ENCODE measurements around the gene PMEL. TPM values are rescaled to one million over a fixed set of nuclear protein-coding genes. Genes with fewer than 3 reads are reported as not detected.

Gene PMEL
- total and polyA plus RNA-seq, 2 donors from 2014 or later = 1.7 to 3.5 TPM

GRCh38 chr12:55985341-55985740, 19.5 kb upstream of the PMEL start:
- Histone ChIP-seq H3K4me1 (ENCODE audit: control insufficient read depth in 2 of 3, insufficient read depth in 2 of 3, low read depth in 1 of 3, low read length in 3 of 3) (no peaks in the 10 kb centered on the region), H3K27me3 (ENCODE audit: control insufficient read depth, insufficient read depth, low read length) (no peaks in the 10 kb centered on the region), H3K36me3 (ENCODE audit: control insufficient read depth in 2 of 3, insufficient read depth in 3 of 3, low read length in 3 of 3) (peaks cover 0 to 28% (median 6%) of the 10 kb centered on the region in 3 donors), H3K27ac (ENCODE audit: low read depth in 2 of 2, low read length in 2 of 2) (no peak overlapping the region), H3K9ac (ENCODE audit: low read length in 3 of 3) (no peak overlapping the region), H3K4me3 (ENCODE audit: low read length in 3 of 3) (no peak overlapping the region), H3K9me3 (ENCODE audit: control insufficient read depth in 2 of 3, insufficient read depth in 1 of 3, low read length in 3 of 3) (no peaks in the 10 kb centered on the region)
- no peak for DNase-seq
- TF ChIP-seq, protein P1, sequence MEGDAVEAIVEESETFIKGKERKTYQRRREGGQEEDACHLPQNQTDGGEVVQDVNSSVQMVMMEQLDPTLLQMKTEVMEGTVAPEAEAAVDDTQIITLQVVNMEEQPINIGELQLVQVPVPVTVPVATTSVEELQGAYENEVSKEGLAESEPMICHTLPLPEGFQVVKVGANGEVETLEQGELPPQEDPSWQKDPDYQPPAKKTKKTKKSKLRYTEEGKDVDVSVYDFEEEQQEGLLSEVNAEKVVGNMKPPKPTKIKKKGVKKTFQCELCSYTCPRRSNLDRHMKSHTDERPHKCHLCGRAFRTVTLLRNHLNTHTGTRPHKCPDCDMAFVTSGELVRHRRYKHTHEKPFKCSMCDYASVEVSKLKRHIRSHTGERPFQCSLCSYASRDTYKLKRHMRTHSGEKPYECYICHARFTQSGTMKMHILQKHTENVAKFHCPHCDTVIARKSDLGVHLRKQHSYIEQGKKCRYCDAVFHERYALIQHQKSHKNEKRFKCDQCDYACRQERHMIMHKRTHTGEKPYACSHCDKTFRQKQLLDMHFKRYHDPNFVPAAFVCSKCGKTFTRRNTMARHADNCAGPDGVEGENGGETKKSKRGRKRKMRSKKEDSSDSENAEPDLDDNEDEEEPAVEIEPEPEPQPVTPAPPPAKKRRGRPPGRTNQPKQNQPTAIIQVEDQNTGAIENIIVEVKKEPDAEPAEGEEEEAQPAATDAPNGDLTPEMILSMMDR (IDR thresholded peaks at IDR 0.05; ENCODE audit: borderline replicate concordance, extremely low read depth, insufficient read depth) = no peak
- no peak for FAIRE-seq
- intact Hi-C loops (cut with DNase I) = no loop called here

- Histone ChIP-seq H3K9me3 (ENCODE audit: control insufficient read depth in 2 of 3, insufficient read depth in 1 of 3, low read length in 3 of 3) (no peaks in the 10 kb centered on the region), H3K4me3 (ENCODE audit: low read length in 3 of 3) (no peak overlapping the region), H3K27ac (ENCODE audit: low read depth in 2 of 2, low read length in 2 of 2) (no peak overlapping the region), H3K36me3 (ENCODE audit: control insufficient read depth in 2 of 3, insufficient read depth in 3 of 3, low read length in 3 of 3) (peaks cover 0 to 23% (median 4%) of the 10 kb centered on the region in 3 donors), H3K4me1 (ENCODE audit: control insufficient read depth in 2 of 3, insufficient read depth in 2 of 3, low read depth in 1 of 3, low read length in 3 of 3) (no peaks in the 10 kb centered on the region), H3K27me3 (ENCODE audit: control insufficient read depth, insufficient read depth, low read length) (no peaks in the 10 kb centered on the region), H3K9ac (ENCODE audit: low read length in 3 of 3) (no peak overlapping the region)
- TF ChIP-seq, protein P1 (IDR thresholded peaks at IDR 0.05; ENCODE audit: borderline replicate concordance, extremely low read depth, insufficient read depth) = no peak
- FAIRE-seq = no peak
- intact Hi-C loops (cut with DNase I) = no loop called here
- no peak for DNase-seq
Observed at GRCh38 chr12:55984861-55985260, 19.0 kb upstream of the PMEL start.

GRCh38 chr12:55983232-55983842, 17.5 kb upstream of the PMEL start:
- H3K9me3 ChIP-seq (ENCODE audit: control insufficient read depth in 2 of 3, insufficient read depth in 1 of 3, low read length in 3 of 3) = no peaks in the 10 kb centered on the region
- intact Hi-C loops (cut with DNase I) = no loop called here
- H3K27ac ChIP-seq (ENCODE audit: low read depth in 2 of 2, low read length in 2 of 2) = no peak overlapping the region
- no peaks in the 10 kb centered on the region for H3K27me3 ChIP-seq (ENCODE audit: control insufficient read depth, insufficient read depth, low read length)
- no peak overlapping the region for H3K9ac ChIP-seq (ENCODE audit: low read length in 3 of 3)
- FAIRE-seq = no peak
- DNase-seq = no peak
- TF ChIP-seq, protein P1 (IDR thresholded peaks at IDR 0.05; ENCODE audit: borderline replicate concordance, extremely low read depth, insufficient read depth) = no peak
- peaks cover 0 to 20% (median 2%) of the 10 kb centered on the region in 3 donors for H3K36me3 ChIP-seq (ENCODE audit: control insufficient read depth in 2 of 3, insufficient read depth in 3 of 3, low read length in 3 of 3)
- no peak overlapping the region for H3K4me3 ChIP-seq (ENCODE audit: low read length in 3 of 3)
- H3K4me1 ChIP-seq (ENCODE audit: control insufficient read depth in 2 of 3, insufficient read depth in 2 of 3, low read depth in 1 of 3, low read length in 3 of 3) = no peaks in the 10 kb centered on the region
